IPS DF 4.7 (cell line): ENCODE results near the gene SHE.

ENCODE experiments used
- DNase-seq: peaks from one replicate; pipeline ENCODE4 v3.0.0-alpha.2; 2013; ENCODE audit warnings: low spot score; ENCODE audit errors: extremely low read depth

SHE gene

DNA sequence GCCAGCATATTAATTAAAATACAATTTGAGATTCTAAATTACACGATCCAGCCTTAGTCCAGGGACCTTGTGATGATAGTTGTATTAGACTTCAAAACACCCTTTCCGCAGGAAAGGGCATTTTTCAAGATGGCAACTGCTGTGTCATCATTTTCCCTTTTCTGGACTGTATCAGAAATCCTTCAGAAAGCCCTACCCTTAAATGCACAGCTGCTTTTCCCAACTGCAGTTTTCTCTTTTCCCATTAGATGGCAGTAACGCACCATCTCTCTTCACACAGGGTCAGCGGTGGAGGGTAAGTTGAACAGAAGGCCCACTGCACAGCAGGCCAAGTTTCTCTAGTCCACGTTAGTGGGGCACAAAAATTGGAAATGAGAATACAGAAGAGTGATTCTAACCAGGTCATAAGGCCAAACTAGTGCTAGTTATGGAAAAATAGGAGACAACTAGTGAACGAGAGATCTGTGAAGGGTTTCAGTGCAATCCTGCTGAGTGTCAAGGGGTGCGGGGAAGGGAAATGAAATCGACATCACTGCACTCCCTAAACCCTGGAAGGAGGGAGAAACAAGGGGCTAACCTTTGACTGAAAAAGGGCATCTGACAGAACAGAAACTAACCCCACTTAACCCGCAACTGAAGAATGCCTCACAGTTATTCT, 22.3 kb downstream of the SHE start:
- DNase-seq, result no peak

- DNase-seq, result no peak
These were observed 23.6 kb downstream of the SHE start for GRCh38 chr1:154478639-154479038.

DNA sequence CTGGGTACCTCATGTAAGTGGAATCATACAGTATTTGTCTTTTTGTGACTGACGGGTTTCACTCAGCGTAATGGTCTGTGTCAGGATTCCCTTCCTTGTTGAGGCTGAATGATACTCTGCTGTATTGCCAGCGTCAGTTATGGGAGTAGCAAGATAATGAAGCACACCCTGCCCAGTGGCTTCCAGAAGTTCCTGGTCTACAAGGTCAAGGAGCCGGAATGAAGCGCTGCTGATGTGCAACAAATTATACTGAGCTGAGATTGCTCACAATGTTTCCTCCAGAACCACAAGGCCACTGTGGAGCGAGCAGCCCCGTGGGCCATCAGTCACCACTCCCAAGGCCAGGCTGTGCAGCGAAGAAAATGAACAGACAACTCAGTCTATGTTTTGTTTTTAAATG, 24.2 kb downstream of the SHE start:
- no peak for DNase-seq

DNA sequence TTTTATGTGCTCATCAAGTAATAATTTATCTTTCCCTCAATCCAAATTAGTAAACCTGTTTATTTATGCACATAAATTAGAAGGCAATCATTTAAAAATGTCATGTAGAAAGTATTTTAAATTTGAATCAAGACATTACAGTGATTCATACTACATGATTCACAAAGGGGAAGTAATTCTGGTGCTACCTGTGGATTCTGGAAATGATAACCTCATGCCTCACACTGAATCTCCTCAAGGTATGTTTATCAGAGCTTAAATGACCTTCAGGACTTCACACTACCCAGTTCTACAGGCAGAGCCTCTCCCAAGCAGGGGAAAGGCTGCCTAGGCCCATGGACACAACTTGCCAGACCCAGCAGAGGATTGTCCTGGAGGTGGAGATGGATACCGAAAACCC, 25.4 kb downstream of the SHE start:
- DNase-seq, result no peak

- no peak for DNase-seq
These were observed 27.4 kb downstream of the SHE start for GRCh38 chr1:154474802-154475201.

DNA sequence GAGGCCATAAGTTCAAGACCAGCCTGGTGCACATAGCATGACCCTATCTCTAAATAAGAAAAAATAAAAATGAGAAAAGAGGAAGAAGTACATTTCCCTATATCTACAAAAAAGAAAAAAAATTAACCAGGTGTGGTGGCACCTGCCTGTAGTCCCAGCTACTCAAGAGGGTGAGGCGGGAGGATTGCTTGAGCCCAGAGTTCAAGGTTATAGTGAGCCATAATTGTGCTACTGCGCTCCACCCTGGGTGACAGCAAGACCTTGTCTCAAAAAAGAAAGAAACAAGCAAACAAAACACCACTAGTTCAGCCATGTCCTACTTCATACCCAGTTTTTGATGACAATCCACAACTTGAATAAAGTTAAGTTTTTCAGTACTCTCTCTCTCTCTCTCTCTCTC, 30.9 kb downstream of the SHE start:
- DNase-seq, result no peak

DNA sequence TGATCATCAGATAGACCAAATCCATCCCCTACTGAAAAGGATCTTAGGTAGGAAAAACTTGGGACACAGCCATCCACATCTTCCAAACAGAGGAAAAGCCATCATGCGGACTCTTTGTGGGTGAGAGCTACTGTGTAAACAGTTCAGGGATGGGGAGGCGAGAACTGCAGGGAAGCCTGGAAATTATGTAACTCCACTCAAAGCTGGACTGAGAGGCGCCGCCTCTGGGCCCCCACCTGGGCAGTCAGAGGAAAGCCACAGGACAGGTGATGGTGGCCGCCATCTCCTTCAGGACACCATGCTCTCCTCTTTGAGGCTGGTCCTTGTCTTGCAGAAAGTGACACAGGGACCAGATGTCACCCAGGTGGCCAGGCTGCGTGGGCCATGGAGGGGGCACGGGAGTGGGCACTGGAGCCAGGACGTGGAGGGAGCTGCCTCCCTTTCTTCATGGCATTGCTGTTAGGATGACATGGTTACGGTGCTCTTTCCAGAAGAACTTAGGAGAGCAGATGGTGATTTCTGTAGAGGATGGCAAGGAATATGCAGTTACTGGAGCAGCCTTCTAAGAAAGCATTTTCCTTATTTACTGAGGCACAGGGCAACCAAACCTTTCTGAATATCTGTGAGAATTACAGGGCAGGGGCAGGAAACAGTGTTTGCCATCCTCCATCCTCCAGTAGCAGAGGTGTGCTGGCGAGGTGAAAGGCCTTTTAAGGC, 32.2 kb downstream of the SHE start:
- no peak for DNase-seq

DNA sequence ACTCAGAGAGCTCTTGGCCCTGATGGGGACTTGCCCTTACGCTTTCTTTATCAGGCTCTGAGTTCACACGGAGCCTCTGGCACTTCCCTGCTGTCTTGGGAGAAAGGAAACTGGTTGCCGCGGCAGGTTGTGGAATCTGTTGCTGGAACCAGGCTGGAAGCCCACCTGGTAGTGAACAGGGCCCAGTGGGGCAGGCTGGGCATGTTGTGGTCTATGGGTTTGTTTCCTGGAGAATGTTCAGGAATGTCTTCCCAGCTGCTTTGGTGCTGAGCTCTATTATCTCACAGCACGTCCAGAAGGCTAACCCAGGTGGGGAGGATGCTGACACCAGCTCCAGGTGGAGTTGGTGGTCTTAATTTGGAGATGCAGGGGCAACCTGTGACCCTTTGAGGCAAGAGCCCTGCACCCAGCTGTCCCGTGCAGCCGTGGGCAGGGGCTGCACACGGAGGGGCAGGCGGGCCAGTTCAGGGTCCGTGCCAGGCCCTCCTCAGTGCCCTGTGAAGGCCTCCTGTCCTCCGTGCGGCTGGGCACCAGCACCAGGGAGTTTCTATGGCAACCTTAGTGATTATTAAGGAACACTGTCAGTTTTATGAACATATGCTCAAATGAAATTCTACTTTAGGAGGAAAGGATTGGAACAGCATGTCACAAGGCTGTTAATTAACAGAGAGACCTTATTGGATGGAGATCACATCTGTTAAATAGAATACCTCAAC, 33.5 kb downstream of the SHE start:
- no peak for DNase-seq

- no peak for DNase-seq
These were observed 34.6 kb downstream of the SHE start for GRCh38 chr1:154467434-154468102.

DNA sequence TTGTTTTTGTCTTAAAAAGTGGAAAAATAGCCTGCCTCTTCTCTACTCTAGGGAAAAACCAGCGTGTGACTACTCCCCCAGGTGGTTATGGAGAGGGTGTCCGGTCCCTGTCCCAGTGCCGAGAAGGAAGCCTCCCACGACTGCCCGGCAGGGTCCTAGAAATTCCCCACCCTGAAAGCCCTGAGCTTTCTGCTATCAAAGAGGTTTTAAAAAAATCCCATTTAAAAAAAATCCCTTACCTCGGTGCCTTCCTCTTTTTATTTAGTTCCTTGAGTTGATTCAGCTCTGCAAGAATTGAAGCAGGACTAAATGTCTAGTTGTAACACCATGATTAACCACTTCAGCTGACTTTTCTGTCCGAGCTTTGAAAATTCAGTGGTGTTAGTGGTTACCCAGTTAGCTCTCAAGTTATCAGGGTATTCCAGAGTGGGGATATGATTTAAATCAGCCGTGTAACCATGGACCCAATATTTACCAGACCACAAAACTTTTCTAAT, 35.2 kb downstream of the SHE start:
- DNase-seq, result no peak

GRCh38 chr1:154466206-154466605, 36.0 kb downstream of the SHE start:
- DNase-seq, result no peak

DNA sequence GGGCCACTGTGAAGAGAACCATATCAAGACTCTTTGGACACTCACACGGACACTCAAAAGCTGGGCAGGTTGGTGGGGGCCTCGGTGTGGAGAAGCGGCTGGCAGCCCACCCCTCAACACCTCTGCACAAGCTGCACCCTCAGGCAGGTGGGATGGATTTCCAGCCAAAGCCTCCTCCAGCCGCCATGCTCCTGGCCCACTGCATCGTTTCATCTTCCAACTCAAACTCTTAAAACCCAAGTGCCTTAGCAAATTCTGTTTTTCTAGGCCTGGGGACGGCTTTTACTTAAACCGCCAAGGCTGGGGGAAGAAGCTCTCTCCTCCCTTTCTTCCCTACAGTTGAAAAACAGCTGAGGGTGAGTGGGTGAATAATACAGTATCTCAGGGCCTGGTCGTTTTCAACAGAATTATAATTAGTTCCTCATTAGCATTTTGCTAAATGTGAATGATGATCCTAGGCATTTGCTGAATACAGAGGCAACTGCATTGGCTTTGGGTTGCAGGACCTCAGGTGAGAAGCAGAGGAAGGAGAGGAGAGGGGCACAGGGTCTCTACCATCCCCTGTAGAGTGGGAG, 36.5 kb downstream of the SHE start:
- no peak for DNase-seq

GRCh38 chr1:154463512-154463990, 38.7 kb downstream of the SHE start:
- DNase-seq, result no peak

- no peak for DNase-seq
These were observed 41.4 kb downstream of the SHE start for GRCh38 chr1:154460695-154461260.

DNA sequence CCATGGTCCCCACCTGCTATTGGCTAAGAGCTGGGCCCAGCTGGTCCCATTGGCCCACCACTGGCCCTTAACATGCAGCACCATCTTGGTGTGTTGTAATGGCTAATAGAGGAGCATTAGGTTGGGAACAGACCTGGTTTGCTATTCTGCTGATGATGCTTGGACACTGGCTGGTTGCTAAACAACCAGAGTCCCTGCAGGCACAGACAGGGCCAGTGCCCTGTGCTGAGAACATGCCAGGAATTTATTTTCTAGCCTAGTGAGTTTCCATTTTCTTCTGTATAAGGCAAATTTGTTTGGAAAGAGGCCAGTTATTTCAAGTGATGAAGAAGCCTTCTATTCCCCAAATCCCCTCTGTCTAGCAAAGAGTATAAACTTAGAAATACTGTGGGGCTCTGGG, 43.1 kb downstream of the SHE start:
- DNase-seq, result no peak

DNA sequence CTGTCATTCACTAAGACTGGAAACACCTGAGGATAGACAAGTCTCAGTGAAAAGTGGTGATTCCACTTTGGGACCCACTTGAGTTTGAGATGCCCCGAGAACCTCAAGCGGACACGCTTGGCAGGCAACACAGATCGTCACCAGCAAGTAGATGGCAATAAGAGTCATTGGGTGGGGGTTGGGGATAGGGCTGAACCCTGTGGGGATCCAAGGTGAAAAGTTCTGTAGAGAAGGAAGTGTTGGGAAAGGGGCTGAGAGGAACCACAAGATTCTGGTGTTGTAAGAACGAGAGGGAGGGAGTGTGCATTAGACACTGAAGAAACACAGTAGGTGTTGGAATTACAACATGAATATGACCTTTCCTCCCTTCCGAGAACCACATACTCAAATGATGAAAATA, 45.6 kb downstream of the SHE start:
- no peak for DNase-seq

DNA sequence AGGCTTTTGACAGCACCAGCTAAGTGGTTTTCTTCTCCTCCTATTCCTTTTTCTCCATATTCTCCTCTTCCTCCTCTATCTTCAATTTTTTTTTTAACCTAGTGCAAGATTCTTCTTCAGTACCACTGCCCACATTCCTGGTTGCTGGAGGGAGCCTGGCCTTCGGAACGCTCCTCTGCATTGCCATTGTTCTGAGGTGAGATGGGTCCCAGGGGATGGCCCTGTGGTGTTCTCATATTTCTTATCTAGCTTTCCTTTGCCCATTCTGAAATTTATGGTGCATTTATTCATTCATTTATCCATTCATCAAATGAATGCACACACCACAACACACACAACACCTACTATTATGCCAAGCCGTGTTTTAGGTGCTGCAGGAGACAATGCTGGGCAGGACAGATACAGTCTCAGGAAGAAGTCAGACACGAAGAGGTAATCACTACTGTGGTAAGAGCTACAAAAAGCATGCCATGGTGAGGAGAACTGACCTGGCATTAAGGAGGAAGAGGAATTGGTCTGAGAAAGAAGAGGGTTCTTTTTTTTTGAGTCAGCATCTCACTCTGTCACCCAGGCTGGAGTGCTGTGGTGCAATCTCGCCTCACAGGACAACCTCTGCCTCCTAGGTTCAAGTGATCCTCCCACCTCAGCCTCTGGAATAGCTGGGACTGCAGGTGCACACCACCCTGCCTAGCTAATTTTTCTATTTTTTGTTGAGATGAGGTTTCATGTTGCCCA, 47.7 kb downstream of the SHE start:
- DNase-seq, result no peak

DNA sequence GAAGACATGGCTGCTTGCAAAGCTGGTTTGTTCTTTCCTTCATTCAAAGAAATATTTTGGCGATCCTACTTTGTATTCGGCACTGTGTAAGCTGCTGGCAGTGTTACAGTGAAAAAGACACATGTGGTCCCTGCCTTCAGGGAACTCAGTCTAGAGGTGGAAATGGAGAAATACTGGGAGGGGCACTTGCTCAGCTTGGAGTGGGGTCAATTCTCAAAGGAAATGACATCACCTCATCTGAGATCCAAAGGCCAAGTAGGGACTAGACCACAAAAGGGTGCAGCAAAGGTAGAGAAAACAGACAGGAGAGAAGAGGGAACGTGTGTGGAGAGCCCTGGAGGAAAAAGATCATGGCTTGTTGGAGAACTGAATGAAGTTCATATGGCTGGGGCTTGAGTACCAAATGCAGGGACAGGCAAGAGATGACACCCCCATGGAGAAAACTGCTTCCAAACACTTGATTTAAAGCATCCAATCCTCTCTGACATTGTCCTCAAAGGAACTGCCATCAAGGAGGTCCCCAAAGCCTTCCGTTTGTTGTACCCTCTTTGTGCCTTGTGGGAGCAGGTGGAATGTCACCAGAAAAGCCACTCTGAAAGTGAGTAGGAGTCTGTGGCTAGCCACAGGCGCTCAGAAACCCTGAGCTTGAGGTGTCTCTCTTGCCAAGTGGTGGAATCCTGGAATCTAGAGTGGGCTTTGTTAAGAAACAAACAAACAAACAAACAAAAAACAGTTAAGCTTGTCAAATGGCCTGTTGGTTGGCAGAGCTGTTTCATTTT, 48.4 kb downstream of the SHE start:
- DNase-seq, result no peak

GRCh38 chr1:154453161-154453560, 49.1 kb downstream of the SHE start:
- no peak for DNase-seq
